ACC112 (cell line): ENCODE results near the gene PCK1.
A peak's percentile ranks its signal among the peaks of the same experiment; 100 is the strongest.
"Not testable (repeated sequence)": the region's sequence is repeated elsewhere in the genome, so short reads cannot be mapped to it uniquely, and the experiment has no call there.

Experiments
- H2AFZ ChIP-seq: fragments of 200-600 bp; sonication (generic); one replicate; pipeline ENCODE4 v1.6.0; 2017; ENCODE audit warnings: antibody characterized with exemption, low read length; ENCODE audit not compliant: unreplicated experiment
- H3K27ac ChIP-seq: fragments of 200-600 bp; sonication (generic); 2 replicates; pipeline ENCODE4 v1.5.1; 2014; ENCODE audit warnings: low read depth, mild to moderate bottlenecking, antibody characterized with exemption, low read length, moderate library complexity
- H3K27me3 ChIP-seq: fragments of 200-600 bp; sonication (generic); 2 replicates; pipeline ENCODE4 v1.6.1; 2014; ENCODE audit warnings: mild to moderate bottlenecking, antibody characterized with exemption, low read length, moderate library complexity, mixed read lengths; ENCODE audit not compliant: insufficient read depth
- H3K36me3 ChIP-seq: fragments of 200-600 bp; sonication (generic); 2 replicates; pipeline ENCODE4 v1.6.1; 2016; ENCODE audit warnings: mild to moderate bottlenecking, antibody characterized with exemption, low read length, moderate library complexity, mixed read lengths; ENCODE audit not compliant: insufficient read depth
- H3K4me1 ChIP-seq: fragments of 200-600 bp; sonication (generic); one replicate; pipeline ENCODE4 v1.6.1; 2016; ENCODE audit warnings: low read length, mixed read lengths; ENCODE audit not compliant: insufficient read depth, unreplicated experiment, control insufficient read depth
- H3K4me3 ChIP-seq: fragments of 200-600 bp; sonication (generic); 2 replicates; pipeline ENCODE4 v1.5.1; 2014; ENCODE audit warnings: mild to moderate bottlenecking, low read depth, low read length
- H3K79me2 ChIP-seq: fragments of 200-600 bp; sonication (generic); one replicate; pipeline ENCODE4 v1.6.0; 2016; ENCODE audit warnings: low read length; ENCODE audit not compliant: control insufficient read depth, unreplicated experiment, insufficient read depth

PCK1 gene

DNA sequence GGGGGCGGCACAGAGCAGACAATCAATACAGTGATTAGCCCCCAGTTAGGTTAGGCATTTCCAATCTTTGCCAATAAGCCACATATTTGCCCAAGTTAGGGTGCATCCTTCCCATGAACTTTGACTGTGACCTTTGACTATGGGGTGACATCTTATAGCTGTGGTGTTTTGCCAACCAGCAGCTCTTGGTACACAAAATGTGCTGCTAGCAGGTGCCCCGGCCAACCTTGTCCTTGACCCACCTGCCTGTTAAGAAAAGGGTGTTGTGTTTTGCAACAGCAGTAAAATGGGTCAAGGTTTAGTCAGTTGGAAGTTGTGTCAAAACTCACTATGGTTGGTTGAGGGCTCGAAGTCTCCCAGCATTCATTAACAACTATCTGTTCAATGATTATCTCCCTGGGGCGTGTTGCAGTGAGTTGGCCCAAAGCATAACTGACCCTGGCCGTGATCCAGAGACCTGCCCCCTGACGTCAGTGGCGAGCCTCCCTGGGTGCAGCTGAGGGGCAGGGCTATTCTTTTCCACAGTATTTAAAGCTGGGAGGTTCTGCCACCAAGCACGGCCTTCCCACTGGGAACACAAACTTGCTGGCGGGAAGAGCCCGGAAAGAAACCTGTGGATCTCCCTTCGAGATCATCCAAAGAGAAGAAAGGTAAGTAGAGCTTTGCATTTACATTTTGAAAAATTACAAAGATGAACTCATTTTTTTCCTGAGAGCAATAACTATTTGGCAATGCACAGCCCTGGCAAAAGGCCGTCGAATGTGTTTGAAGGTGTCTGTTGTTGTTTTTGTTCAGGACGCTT is at the start of gene PCK1:
PCK1 (plus strand) TSS at position 557 of the 802 bp plus-strand sequence. CDS start 302 bp downstream, outside the sequence.
- Histone ChIP-seq H2AFZ (no peak within 1 kb of the TSS), H3K27me3 (peaks cover 87% of the 10 kb centered on the region), H3K4me3 (no peak within 1 kb of the TSS), H3K27ac (no peak within 1 kb of the TSS), H3K36me3 (no peaks in the 10 kb centered on the region), H3K4me1 (no peaks in the 10 kb centered on the region), H3K79me2 (no peaks in the 10 kb centered on the region)

DNA sequence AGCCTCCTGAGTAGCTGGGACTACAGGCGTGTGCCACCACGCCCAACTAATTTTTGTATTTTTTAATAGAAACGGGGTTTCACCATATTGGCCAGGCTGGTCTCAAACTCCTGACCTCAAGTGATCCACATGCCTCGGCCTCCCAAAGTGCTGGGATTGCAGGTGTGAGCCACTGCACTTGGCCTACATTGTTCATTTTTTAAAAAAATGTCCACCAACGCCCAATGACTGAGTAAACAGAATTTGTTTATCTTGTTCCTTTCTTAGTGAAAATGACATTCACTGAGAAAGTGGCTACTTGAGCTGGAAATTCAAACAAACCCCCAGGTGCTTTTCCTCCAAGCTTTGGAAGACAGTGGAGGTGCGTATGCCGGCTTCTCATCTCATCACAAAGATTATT is 49.2 kb upstream of the PCK1 start:
- H3K79me2 ChIP-seq, H3K4me1 ChIP-seq, H3K36me3 ChIP-seq, H2AFZ ChIP-seq, H3K27ac ChIP-seq, H3K4me3 ChIP-seq: not testable (repeated sequence)
- peaks cover 19% of the 10 kb centered on the region for H3K27me3 ChIP-seq

DNA sequence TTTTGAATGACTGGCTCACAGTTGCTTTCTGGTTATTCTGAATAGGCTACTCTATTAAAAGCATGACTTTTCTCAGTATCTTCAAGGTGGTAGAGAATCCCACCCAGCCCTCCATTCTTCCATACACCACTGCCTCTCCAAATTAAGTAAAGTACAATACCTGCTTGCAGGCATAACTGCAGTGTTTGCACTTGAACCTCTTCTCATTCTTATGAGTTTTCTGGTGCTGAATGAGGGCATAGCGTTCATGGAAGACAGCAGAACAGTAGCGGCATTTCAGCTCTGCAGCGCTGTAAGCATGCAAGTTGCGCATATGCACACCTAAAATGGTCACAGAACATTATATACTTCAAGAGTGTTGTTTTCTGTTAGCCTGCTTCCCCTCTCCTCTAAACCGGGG is 48.5 kb upstream of the PCK1 start:
- H3K27me3 ChIP-seq: peaks cover 18% of the 10 kb centered on the region
- H3K4me3 ChIP-seq: no peak overlapping the region
- no peaks in the 10 kb centered on the region for H3K36me3 ChIP-seq
- peaks cover 1% of the 10 kb centered on the region for H3K4me1 ChIP-seq
- no peak overlapping the region for H2AFZ ChIP-seq
- H3K79me2 ChIP-seq: no peaks in the 10 kb centered on the region
- H3K27ac ChIP-seq: no peak overlapping the region

DNA sequence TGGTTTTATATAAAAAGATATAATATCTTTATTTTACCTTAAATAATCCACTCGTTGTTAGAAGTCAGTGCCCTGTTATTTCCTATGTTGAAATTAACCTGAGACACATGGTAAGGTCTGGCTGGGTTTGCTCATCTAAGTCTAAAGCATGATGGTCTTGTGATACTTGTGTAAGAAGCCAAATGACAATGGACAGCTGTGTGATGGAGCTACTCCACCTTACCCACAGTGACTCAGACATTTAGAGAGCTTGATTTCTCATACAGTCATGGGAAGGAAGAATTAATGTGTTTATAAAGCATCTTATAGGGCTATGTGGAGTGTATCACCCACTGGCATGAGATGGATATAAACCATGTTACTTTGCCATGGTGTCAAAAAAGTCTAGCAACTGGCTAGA is 47.7 kb upstream of the PCK1 start:
- no peak overlapping the region for H3K4me3 ChIP-seq
- no peak overlapping the region for H2AFZ ChIP-seq
- H3K27me3 ChIP-seq: peaks cover 15% of the 10 kb centered on the region
- no peak overlapping the region for H3K27ac ChIP-seq
- no peaks in the 10 kb centered on the region for H3K4me1 ChIP-seq
- no peaks in the 10 kb centered on the region for H3K36me3 ChIP-seq
- H3K79me2 ChIP-seq: no peaks in the 10 kb centered on the region

DNA sequence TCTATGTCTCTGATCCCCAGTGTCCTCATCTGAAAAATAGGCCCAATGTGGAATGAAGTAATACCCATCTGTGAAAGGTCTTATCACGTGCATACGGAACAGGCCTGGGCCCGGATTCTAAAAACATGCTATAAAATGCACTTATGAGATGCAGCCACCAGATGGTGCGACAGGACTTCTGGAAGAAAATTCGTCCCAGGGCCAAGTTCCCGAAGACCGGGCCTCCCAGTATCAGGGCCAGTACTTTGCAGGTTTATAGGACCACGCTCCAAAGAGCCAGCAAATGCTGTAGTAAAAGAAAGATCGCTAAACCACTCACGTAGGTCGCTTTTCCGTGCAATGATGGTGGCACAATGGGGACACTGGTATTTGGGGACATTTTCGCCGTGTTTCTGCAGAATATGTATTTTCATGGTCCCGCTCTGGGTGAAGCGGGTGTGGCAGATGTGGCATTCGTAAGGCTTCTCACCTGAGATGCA is 46.6 kb upstream of the PCK1 start:
- no peaks in the 10 kb centered on the region for H3K36me3 ChIP-seq
- H3K79me2 ChIP-seq: no peaks in the 10 kb centered on the region
- no peak overlapping the region for H3K4me3 ChIP-seq
- no peak overlapping the region for H3K27ac ChIP-seq
- H3K27me3 ChIP-seq: peaks cover 24% of the 10 kb centered on the region
- H2AFZ ChIP-seq: peak overlapping the region; percentile 26
- no peaks in the 10 kb centered on the region for H3K4me1 ChIP-seq

DNA sequence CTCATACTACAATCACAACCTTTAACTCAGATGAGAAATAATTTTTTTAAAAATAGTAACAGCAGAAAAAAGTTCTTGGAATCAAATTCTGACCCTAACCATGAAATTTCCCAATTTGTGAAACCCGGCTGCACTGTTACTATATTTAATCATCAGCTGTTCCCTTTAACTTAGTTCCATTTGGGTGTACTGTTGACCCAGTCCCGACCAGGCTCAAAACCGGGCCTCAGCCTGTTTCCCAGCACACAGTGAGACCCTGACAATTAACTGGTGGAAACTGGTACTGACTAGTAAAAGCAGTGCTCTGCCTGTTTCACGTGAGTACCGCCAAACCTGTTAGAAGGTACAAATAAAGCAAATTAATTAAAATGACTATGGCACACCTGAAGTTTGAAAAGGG is 43.0 kb upstream of the PCK1 start:
- Histone ChIP-seq H3K79me2 (no peaks in the 10 kb centered on the region), H2AFZ (no peak overlapping the region), H3K27ac (no peak overlapping the region)

DNA sequence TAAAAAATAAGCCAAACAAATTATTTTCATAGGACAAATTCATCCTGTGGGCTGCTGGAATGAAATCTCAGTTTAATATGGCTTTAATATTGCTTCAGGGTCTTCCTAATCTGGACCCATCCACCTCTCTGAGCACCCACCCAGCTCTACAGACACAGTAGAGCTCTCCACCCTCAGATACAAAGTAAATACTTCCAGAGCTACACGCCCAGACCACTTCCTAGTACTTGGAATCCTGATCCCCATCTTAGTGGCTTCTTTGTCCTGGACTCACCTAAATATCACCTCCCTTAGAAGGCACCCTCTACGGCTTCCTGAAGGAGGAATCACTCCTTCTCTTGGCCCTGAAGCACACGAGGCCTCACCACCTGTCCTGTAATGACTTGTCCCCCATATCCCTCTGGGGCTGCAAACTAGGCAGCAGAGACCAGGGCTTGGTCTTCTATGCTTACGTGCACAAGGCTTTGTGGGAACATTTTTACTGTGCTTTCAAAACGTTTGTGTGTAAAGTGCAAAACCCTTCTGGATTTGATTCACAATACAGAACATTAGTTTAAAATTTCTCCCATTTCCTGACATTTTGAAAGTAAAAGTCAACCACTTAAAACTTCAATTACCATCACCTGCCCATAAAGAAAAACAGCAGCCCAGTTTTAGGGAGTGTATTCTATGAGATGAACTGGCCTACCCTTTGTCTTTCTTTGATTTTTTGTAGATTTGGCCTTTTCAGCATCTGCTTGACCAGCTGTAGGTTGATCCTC is 38.4 kb upstream of the PCK1 start:
- Histone ChIP-seq H3K79me2 (no peaks in the 10 kb centered on the region), H3K4me1 (no peaks in the 10 kb centered on the region), H2AFZ (no peak overlapping the region), H3K4me3 (no peak overlapping the region), H3K27me3 (peaks cover 32% of the 10 kb centered on the region), H3K27ac (no peak overlapping the region), H3K36me3 (no peaks in the 10 kb centered on the region)

More for the DNA sequence above, 43.0 kb upstream of the PCK1 start:
- no peak overlapping the region for H3K4me3 ChIP-seq
- no peaks in the 10 kb centered on the region for H3K36me3 ChIP-seq
- no peaks in the 10 kb centered on the region for H3K4me1 ChIP-seq
- H3K27me3 ChIP-seq: peaks cover 39% of the 10 kb centered on the region

DNA sequence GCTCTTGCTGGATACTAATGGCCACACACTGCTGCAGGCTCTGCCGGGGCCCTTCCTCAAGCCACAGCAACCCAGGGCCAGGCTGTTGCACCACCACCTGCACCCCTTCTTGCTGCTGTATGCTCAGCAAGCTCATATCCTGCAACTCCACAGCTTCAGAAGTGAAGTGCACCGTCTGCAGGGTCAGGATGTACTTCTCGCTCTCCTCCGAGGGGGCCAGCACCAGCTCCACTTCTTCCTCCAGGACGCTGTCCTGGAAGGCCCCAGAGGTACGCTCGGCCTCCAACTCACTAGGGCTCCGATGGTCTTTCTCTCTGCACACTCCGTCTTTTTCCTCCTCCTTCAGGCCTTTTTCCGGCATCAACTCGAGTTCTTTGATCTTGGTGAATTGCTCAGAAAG is 37.1 kb upstream of the PCK1 start:
- H3K4me1 ChIP-seq: no peaks in the 10 kb centered on the region
- H3K4me3 ChIP-seq: no peak overlapping the region
- H2AFZ ChIP-seq: no peak overlapping the region
- H3K27me3 ChIP-seq: peaks cover 33% of the 10 kb centered on the region
- H3K79me2 ChIP-seq: no peaks in the 10 kb centered on the region
- no peaks in the 10 kb centered on the region for H3K36me3 ChIP-seq
- H3K27ac ChIP-seq: no peak overlapping the region

DNA sequence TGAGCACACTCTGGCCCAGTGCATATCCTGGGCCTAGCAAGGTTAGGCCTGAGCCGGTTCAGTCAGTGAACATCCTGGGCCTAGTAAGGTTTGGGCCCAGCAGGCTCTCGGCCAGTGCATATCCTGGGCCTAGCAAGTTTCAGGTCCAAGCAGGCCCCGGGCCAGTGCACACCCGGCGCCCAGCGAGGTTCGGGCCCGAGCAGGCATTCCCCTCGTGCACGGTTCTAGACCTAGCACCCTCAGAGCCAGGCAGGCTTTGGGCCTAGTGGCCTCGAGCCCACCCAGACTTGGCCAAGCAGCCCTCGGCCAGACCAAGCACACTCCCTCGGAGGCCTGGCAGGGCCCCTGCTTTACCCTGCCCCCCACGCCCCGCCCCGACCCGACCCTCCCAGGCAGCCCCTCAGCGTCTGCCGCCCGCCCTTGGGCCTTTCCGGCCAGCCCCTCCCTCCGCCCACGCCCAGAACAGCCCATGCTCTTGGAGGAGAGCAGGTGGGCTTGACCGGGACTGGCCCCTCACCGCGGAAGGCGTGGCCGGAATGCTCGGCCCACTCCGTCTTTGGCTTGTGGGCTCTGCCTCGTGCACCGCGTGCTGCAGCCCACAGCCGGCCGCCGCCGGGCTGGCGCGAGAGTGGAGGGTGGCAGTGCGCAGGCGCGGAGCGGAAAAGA is 36.3 kb upstream of the PCK1 start, which contains the start of gene CTCFL:
CTCFL (minus strand) TSS at position 630 of the 666 bp plus-strand sequence. CDS start 935 bp downstream, outside the sequence.
- H3K4me3 ChIP-seq: no peak within 1 kb of the TSS
- H2AFZ ChIP-seq: no peak within 1 kb of the TSS
- no peaks in the 10 kb centered on the region for H3K36me3 ChIP-seq
- H3K4me1 ChIP-seq: no peaks in the 10 kb centered on the region
- H3K79me2 ChIP-seq: no peaks in the 10 kb centered on the region
- H3K27ac ChIP-seq: no peak within 1 kb of the TSS
- H3K27me3 ChIP-seq: peaks cover 32% of the 10 kb centered on the region

DNA sequence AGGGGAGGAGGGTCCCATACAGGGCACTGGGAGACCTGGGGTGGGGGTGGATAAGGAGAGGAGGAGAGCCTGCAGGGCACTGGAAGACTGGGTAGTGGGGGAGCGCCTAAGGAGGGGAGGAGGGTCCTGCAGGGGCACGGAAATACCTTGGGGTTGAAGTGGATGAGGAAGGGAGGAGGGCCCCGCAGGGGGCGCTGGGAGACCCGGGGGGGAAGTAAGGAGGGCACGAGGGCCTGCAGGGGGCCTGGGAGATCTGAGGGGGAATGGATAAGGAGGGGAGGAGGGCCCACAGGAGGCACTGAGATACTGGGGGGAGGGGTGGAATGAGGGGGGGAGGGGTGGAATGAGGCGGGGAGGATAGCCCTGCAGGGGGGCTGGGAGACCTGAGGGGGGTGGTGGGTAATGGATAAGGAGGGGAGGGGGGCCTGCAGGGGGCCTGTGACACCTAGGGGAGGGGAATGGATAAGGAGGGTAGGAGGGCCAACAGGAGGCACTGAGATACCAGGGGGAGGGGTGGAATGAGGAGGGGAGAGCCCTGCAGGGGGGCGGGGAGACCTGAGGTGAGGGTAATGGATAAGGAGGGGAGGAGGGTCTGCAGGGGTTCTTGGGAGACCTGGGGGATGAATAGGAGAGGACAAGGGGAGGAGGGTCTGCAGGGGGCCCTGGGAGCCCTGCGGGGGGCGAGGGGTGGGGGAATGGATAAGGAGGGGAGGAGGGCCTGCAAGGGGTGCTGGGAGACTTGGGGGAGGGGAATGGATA is 35.4 kb upstream of the PCK1 start:
- H3K27me3 ChIP-seq: peaks cover 32% of the 10 kb centered on the region
- H3K27ac ChIP-seq: no peak overlapping the region
- no peaks in the 10 kb centered on the region for H3K4me1 ChIP-seq
- no peaks in the 10 kb centered on the region for H3K36me3 ChIP-seq
- H3K4me3 ChIP-seq: no peak overlapping the region
- H2AFZ ChIP-seq: no peak overlapping the region
- no peaks in the 10 kb centered on the region for H3K79me2 ChIP-seq
